Testis (tissue), 2 donors: ENCODE measurements around the gene PPP1R26.

Experiments
- CTCF ChIP-seq, 3 experiments: fragments of 450-650 bp in 2 of 3; fragments of 200-600 bp in 1 of 3; sonication (generic) in 1 of 3; IDR thresholded peaks; one replicate each; pipeline ENCODE4 v1.5.1; 2016 to 2019; ENCODE audit warnings: antibody characterized with exemption in 3 of 3, mild to moderate bottlenecking in 2 of 3, moderate library complexity in 1 of 3
- POLR2A ChIP-seq: fragments of 450-650 bp; IDR thresholded peaks from one replicate; pipeline ENCODE4 v1.6.1; 2017; ENCODE audit warnings: antibody characterized with exemption, mild to moderate bottlenecking, moderate library complexity

- TF ChIP-seq CTCF (IDR thresholded peaks at IDR 0.05) (no peak), POLR2A (no peak)
Measured at GRCh38 chr9:135450956-135451355, 28.6 kb upstream of the PPP1R26 start.
